Kidney epithelial cell (primary cell): ENCODE measurements around the gene TTLL11. TPM values are rescaled to one million over a fixed set of nuclear protein-coding genes. Genes with fewer than 3 reads are reported as not detected.

Experiments used
- DNase-seq: peaks from one replicate; pipeline ENCODE4 v3.0.0-alpha.2; 2010; ENCODE audit warnings: low read depth
- H3K27me3 ChIP-seq: 2 replicates; pipeline ENCODE4 v1.6.0; 2011; ENCODE audit warnings: low read length; ENCODE audit not compliant: control insufficient read depth, insufficient read depth
- H3K36me3 ChIP-seq: 2 replicates; pipeline ENCODE4 v1.5.1; 2011; ENCODE audit warnings: low read length; ENCODE audit not compliant: control insufficient read depth, insufficient read depth
- H3K4me3 ChIP-seq: 2 replicates; pipeline ENCODE4 v1.5.1; 2011; ENCODE audit warnings: low read depth, mild to moderate bottlenecking, control low read depth, low read length
- total RNA-seq: library from RNA; depleted of rRNA; stranded (reverse); fragments of >200 nt; gene quantifications from 2 replicates; pipeline ENCODE4 v1.2.3, GENCODE V29; 2015
- TF ChIP-seq, protein P1 (sequence below): IDR thresholded peaks from 2 replicates; pipeline ENCODE4 v1.5.1; 2011; ENCODE audit warnings: mild to moderate bottlenecking, moderate library complexity, low read length, control low read depth, inconsistent platforms; ENCODE audit not compliant: insufficient read depth, poor library complexity, severe bottlenecking

TTLL11 gene
- total RNA-seq, 1 donor from 2014 or later: 4.2 TPM

DNA sequence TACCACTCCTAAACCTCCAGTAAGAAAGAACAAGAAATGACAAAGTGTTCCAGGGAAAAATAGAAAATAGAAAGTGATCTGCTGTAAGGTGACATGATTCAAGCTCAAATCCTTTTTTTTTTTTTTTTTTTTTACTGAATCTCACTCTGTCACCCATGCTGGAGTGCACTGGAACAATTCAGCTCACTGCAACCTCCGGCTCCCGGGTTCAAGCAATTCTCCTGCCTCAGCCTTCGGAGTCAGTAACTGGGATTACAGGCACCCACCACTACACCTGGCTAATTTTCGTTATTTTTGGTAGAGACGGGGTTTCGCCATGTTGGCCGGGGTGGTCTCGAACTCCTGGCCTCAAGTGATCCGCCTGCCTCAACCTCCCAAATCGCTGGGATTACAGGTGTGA is 35.9 kb downstream of the TTLL11 start:
- no peak for DNase-seq
- no peaks in the 10 kb centered on the region for H3K36me3 ChIP-seq
- TF ChIP-seq, protein P1, sequence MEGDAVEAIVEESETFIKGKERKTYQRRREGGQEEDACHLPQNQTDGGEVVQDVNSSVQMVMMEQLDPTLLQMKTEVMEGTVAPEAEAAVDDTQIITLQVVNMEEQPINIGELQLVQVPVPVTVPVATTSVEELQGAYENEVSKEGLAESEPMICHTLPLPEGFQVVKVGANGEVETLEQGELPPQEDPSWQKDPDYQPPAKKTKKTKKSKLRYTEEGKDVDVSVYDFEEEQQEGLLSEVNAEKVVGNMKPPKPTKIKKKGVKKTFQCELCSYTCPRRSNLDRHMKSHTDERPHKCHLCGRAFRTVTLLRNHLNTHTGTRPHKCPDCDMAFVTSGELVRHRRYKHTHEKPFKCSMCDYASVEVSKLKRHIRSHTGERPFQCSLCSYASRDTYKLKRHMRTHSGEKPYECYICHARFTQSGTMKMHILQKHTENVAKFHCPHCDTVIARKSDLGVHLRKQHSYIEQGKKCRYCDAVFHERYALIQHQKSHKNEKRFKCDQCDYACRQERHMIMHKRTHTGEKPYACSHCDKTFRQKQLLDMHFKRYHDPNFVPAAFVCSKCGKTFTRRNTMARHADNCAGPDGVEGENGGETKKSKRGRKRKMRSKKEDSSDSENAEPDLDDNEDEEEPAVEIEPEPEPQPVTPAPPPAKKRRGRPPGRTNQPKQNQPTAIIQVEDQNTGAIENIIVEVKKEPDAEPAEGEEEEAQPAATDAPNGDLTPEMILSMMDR: no peak
- H3K27me3 ChIP-seq: no peaks in the 10 kb centered on the region
- no peak overlapping the region for H3K4me3 ChIP-seq

DNA sequence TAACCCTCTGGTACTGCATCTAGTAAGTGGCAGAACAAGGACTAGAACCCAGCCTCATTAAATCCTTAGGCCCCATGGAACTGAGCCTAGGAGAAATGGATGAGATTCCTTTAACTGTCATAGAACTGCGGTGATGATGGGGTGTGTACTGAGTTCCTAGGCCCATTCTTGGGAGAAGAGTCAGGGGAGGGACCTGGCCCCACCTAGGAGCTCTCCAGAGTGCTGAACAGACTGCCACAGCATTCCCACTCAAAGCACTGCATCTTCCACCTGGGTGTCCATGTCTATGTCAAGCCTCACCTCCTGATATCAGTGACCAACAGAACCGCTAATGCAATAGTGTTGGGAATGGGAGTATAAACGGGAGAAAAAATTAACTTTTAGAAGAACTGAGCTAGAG is 36.6 kb downstream of the TTLL11 start:
- Histone ChIP-seq H3K36me3 (no peaks in the 10 kb centered on the region), H3K27me3 (no peaks in the 10 kb centered on the region)
- DNase-seq: no peak

DNA sequence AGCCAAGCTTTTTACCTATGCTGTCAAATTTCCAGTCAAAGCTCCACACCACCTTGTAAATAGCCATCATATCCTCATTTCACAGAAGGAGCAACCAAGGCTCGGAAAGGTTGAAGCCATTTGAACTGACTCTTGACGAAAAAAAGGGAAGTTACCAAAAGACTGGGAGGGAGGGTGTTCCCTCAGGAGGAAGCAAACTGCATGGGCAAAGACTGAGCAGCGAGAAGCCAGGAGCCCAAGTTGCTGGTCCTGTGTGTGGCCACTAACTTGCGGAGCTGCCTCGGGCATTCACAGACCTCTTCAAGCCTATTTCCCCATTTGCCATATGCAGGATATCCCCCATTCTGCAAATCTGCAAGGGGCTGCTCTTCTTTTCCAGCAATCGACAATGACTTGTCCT is 37.4 kb downstream of the TTLL11 start:
- Histone ChIP-seq H3K27me3 (no peaks in the 10 kb centered on the region), H3K4me3 (no peak overlapping the region), H3K36me3 (no peaks in the 10 kb centered on the region)
- TF ChIP-seq, protein P1: no peak
- no peak for DNase-seq

More for the DNA sequence above, 36.6 kb downstream of the TTLL11 start:
- TF ChIP-seq, protein P1: no peak
- H3K4me3 ChIP-seq: no peak overlapping the region

DNA sequence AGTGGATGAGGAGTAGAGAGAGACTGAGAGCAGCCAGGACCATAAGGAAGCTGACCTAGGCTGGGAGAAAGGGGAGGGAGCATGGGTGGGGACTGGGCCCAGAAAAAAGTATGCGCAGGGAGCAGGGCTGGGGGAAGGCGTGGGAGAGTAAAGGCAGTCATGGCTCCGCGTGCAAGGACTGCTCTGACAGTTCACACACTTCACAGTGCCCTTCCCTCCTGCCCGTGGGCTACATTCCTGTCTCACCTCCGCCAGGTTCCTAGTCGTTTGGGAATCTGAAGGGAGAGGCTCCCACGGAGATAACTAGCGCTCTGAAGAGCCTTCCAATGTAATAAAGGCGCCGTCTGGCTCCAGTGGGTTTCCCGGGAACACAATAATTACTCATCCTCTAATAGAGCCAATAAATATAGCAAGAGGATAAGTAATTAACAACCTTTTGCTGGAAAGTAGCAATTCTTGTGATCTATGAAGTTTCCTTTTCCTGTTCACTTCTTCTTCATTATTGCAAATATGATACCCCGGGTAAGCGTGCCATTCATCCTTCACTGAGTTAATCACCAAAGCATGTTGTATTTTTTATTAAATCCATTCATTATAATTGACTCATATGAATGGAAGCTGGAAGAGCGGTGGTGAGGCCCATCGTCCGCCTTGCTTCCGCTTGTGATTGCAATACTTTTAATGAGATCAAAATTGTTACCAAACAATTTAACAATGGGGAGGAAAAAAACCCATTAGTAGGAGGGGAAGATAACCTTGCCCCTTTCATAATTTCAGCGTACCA is 39.3 kb downstream of the TTLL11 start:
- H3K4me3 ChIP-seq: no peak overlapping the region
- TF ChIP-seq, protein P1: no peak
- DNase-seq: no peak
- H3K27me3 ChIP-seq: no peaks in the 10 kb centered on the region
- H3K36me3 ChIP-seq: no peaks in the 10 kb centered on the region

DNA sequence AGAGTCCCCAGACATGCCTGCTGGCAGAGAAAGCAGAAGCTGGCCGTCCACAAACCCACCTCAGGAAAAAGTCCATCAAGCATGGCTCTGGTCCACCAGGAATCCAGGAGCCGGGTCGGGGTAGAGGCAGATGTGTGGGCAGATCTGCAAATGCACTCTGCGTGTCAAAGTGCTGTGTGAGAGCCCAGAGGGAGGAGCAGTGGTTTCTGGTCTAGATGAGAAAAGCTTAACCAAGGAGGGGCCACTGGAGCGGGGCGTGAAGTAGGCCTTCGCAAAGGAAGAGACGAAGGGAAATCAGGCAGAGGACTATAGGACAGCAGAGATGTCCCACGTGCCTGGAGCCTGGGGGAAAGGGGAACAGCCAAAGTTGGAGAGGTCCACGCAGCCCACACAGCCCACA is 40.0 kb downstream of the TTLL11 start:
- TF ChIP-seq, protein P1: no peak
- no peak for DNase-seq
- Histone ChIP-seq H3K4me3 (no peak overlapping the region), H3K27me3 (no peaks in the 10 kb centered on the region), H3K36me3 (no peaks in the 10 kb centered on the region)
